GM12878 (cell line): ENCODE measurements around the gene GTF2F2. TPM values are rescaled to one million over a fixed set of nuclear protein-coding genes. Genes with fewer than 3 reads are reported as not detected.

Experiments used
- ATAC-seq: fragments of 200-7000 bp; cut with Tn5 transposase; 3 replicates; pipeline ENCODE4 v1.9.1; 2020; ENCODE audit warnings: mild to moderate bottlenecking, moderate library complexity
- Bru-seq: library from RNA; stranded (reverse); fragments of 400-500 nt; gene quantifications from one replicate; lab custom pipeline; 2021; lab: Mats Ljungman, UMichigan
- BruChase-seq, 2 experiments: library from RNA; stranded (reverse); fragments of 400-500 nt; gene quantifications; one replicate each; lab custom pipeline; 2021; lab: Mats Ljungman, UMichigan
- BruUV-seq: library from RNA; stranded (reverse); fragments of 400-500 nt; replicated peaks from 2 replicates; lab custom pipeline; 2021; lab: Mats Ljungman, UMichigan
- CTCF ChIA-PET: fragments of 300-600 bp; sonication (Branson Sonifier 250); formaldehyde crosslinking; extraction: SDS; loops from one replicate; lab custom pipeline; 2021; ENCODE audit warnings: inconsistent platforms; lab: Yijun Ruan, JAX
- POLR2A ChIA-PET: fragments of 350-600 bp; formaldehyde crosslinking; extraction: SDS; loops from one replicate; lab custom pipeline; 2021; ENCODE audit warnings: inconsistent platforms; lab: Charles Lee
- RAD21 ChIA-PET: fragments of 300-600 bp; sonication (Branson Sonifier 250); formaldehyde crosslinking; loops from one replicate; lab custom pipeline; 2023; ENCODE audit warnings: antibody characterized with exemption; ENCODE audit not compliant: unreplicated experiment; lab: Charles Lee
- SMC1A ChIA-PET: fragments of 300-600 bp; sonication (Branson Sonifier 250); formaldehyde crosslinking; loops from one replicate; lab custom pipeline; 2023; ENCODE audit not compliant: unreplicated experiment, uncharacterized antibody; lab: Charles Lee
- DNase-seq: peaks from one replicate; pipeline ENCODE4 v3.0.0-alpha.2; 2011; ENCODE audit warnings: low read depth, low spot score
- FAIRE-seq: peaks from 3 replicates; lab custom pipeline; 2011; peaks lifted over from hg19 to GRCh38; lab: Jason Lieb, UNC
- H2AFZ ChIP-seq: 2 replicates; pipeline ENCODE4 v1.6.0; 2011; ENCODE audit warnings: low read depth, low read length, control low read depth; ENCODE audit not compliant: control insufficient read depth
- H3K27ac ChIP-seq: 2 replicates; pipeline ENCODE4 v1.5.1; 2011; ENCODE audit warnings: control low read depth; ENCODE audit not compliant: control insufficient read depth, insufficient read depth
- H3K27me3 ChIP-seq, 2 experiments: replicated peaks in 1 of 2; 2 replicates each; pipeline versions ENCODE4 v1.6.0 to v1.6.1; 2011; ENCODE audit warnings: low read length in 1 of 2; ENCODE audit not compliant: control insufficient read depth in 2 of 2, insufficient read depth in 2 of 2
- H3K36me3 ChIP-seq, 2 experiments: 2 replicates each; pipeline ENCODE4 v1.5.1; 2011; ENCODE audit warnings: low read length in 1 of 2; ENCODE audit not compliant: control insufficient read depth in 2 of 2, insufficient read depth in 2 of 2
- H3K4me1 ChIP-seq: 2 replicates; pipeline ENCODE4 v1.6.1; 2011; ENCODE audit warnings: mild to moderate bottlenecking, low read length, moderate library complexity, mixed read lengths; ENCODE audit not compliant: control insufficient read depth, insufficient read depth
- H3K4me2 ChIP-seq: 2 replicates; pipeline ENCODE4 v1.6.0; 2011; ENCODE audit warnings: control low read depth; ENCODE audit not compliant: control insufficient read depth, insufficient read depth
- H3K4me3 ChIP-seq: fragments of 200-600 bp; sonication (generic); 2 replicates; pipeline ENCODE4 v1.5.1; 2016
- H3K79me2 ChIP-seq: 2 replicates; pipeline ENCODE4 v1.6.0; 2011; ENCODE audit warnings: low read length; ENCODE audit not compliant: control insufficient read depth, insufficient read depth
- H3K9ac ChIP-seq: 2 replicates; pipeline ENCODE4 v1.8.0; 2011; ENCODE audit warnings: low read length, control low read depth, mixed read lengths; ENCODE audit not compliant: control insufficient read depth, insufficient read depth
- H3K9me3 ChIP-seq: replicated peaks from 3 replicates; pipeline ENCODE4 v1.5.1; 2011; ENCODE audit warnings: mild to moderate bottlenecking, low read length; ENCODE audit not compliant: control insufficient read depth, insufficient read depth
- H4K20me1 ChIP-seq: 2 replicates; pipeline ENCODE4 v1.6.0; 2011; ENCODE audit not compliant: control insufficient read depth, insufficient read depth
- BACH1 ChIP-seq: fragments of 450-650 bp; IDR thresholded peaks from 2 replicates; pipeline ENCODE4 v1.6.1; 2017; ENCODE audit warnings: mild to moderate bottlenecking, borderline replicate concordance
- CEBPB ChIP-seq, 2 experiments: fragments of 150-350 bp in 1 of 2; IDR thresholded peaks; 2 replicates each; pipeline ENCODE4 v1.6.1; 2012 to 2014; ENCODE audit warnings: low read depth in 2 of 2, low read length in 2 of 2, borderline replicate concordance in 1 of 2, inconsistent platforms in 1 of 2
- ESRRA ChIP-seq: IDR thresholded peaks from 2 replicates; pipeline ENCODE4 v1.6.1; 2012; ENCODE audit warnings: mild to moderate bottlenecking, low read length, improper control_type of control experiment
- JUNB ChIP-seq: IDR thresholded peaks from 2 replicates; pipeline ENCODE4 v1.6.1; 2016; ENCODE audit warnings: antibody characterized with exemption, mild to moderate bottlenecking
- POLR2AphosphoS2 ChIP-seq: IDR thresholded peaks from 2 replicates; pipeline ENCODE4 v1.6.1; 2011; ENCODE audit warnings: low read depth, mild to moderate bottlenecking, low read length, improper control_type of control experiment, moderate library complexity
- RB1 ChIP-seq: fragments of 450-650 bp; formaldehyde crosslinking; IDR thresholded peaks from 2 replicates; pipeline ENCODE4 v1.6.1; 2017; ENCODE audit warnings: mild to moderate bottlenecking, borderline replicate concordance
- STAT3 ChIP-seq: IDR thresholded peaks from 2 replicates; pipeline ENCODE4 v1.6.1; 2011; ENCODE audit warnings: low read depth, low read length, improper control_type of control experiment
- TCF7 ChIP-seq: IDR thresholded peaks from 2 replicates; pipeline ENCODE4 v1.6.1; 2014; ENCODE audit warnings: antibody characterized with exemption, borderline replicate concordance
- ZBTB4 ChIP-seq: fragments of 450-650 bp; formaldehyde crosslinking; IDR thresholded peaks from 2 replicates; pipeline ENCODE4 v1.4.0; 2022; ENCODE audit warnings: mild to moderate bottlenecking, moderate library complexity
- WGBS: methylation state at CpG from one replicate; pipeline ENCODE4 v1.1.6; 2016; ENCODE audit warnings: low lambda C conversion rate; ENCODE audit not compliant: insufficient replicate concordance, insufficient coverage; ENCODE audit errors: missing lambda C conversion rate; 5-methylcytosine and 5-hydroxymethylcytosine counted together
- in situ Hi-C: fragments of 300-500 bp; cut with MboI; formaldehyde crosslinking; loops from 9 replicates; pipeline ENCODE4 v1.14.3; 2018; ENCODE audit warnings: mixed read lengths
- intact Hi-C: fragments of 100-400 bp; cut with micrococcal nuclease; formaldehyde crosslinking; loops from one replicate; pipeline ENCODE4 v1.14.2; 2022; ENCODE audit not compliant: unreplicated experiment
- long read RNA-seq, 2 experiments: library from polyadenylated mRNA; unstranded; transcript quantifications; one replicate each; pipeline ENCODE4 v2.0.0, GENCODE V29; 2019 to 2020
- polyA minus RNA-seq, 3 experiments: library from RNA; depleted of rRNA, polyadenylated mRNA; stranded (reverse); fragments of >200 nt; gene quantifications; 2 replicates each; pipeline ENCODE4 v1.2.3, GENCODE V29; 2011
- polyA plus RNA-seq, 11 experiments: library from polyadenylated mRNA; depleted of rRNA in 4 of 11; unstranded in 6 of 11; stranded (reverse) in 5 of 11; fragments of >200 nt; fragmentation: Nextera tagmentation in 4 of 11; fragmentation: Illumina TruSeq in 1 of 11; extraction: Ambion mirVana in 4 of 11; extraction: Trizol in 1 of 11; gene quantifications; 1 replicate in 1 of 11; 2 replicates in 10 of 11; pipeline versions ENCODE4 v1.2.1 to v1.2.3, GENCODE V29; 2011 to 2016; ENCODE audit warnings: inconsistent platforms in 2 of 11, missing spikeins in 2 of 11, low read depth in 1 of 11
- total RNA-seq, 4 experiments: library from RNA; depleted of rRNA in 3 of 4; stranded (reverse); fragments of >200 nt in 3 of 4; fragmentation: Illumina TruSeq in 1 of 4; extraction: Trizol in 1 of 4; gene quantifications; 2 replicates each; pipeline versions ENCODE4 v1.2.1 to v1.2.3, GENCODE V29; 2013 to 2021
- TF ChIP-seq, protein P1 (sequence below): fragments of 450-650 bp; IDR thresholded peaks from 2 replicates; pipeline ENCODE4 v1.6.1; 2018; ENCODE audit warnings: mild to moderate bottlenecking, low read depth, moderate library complexity; ENCODE audit not compliant: partially characterized antibody

The GTF2F2 gene
- 31.3 and 38.6 TPM in 2 replicates for total RNA-seq (2013; cell fraction: nucleolus; rRNA removed)
- total RNA-seq (2014; rRNA removed), result 20.2 and 22.8 TPM in 2 replicates
- total RNA-seq (2014; rRNA removed; fragmentation: Illumina TruSeq; extraction: Trizol), result 30.4 and 30.8 TPM in 2 replicates
- total RNA-seq (2021), result 19.6 and 22.1 TPM in 2 replicates
- 4.9 TPM for polyA plus RNA-seq (2011; ENCODE audit: low read depth)
- polyA plus RNA-seq (2011; rRNA removed), result 21.3 and 34.3 TPM in 2 replicates
- 7.9 and 9.5 TPM in 2 replicates for polyA plus RNA-seq (2011; cell fraction: cytosol; rRNA removed)
- polyA plus RNA-seq (2011; cell fraction: nucleus; rRNA removed), result 7.5 and 10.1 TPM in 2 replicates
- 8.8 and 13.6 TPM in 2 replicates for polyA plus RNA-seq (2012)
- 22.2 and 36.4 TPM in 2 replicates for polyA plus RNA-seq (2014; fragmentation: Illumina TruSeq; extraction: Trizol)
- 10 to 100 TPM; 14.5 to 23.3 TPM for polyA plus RNA-seq (2014; fragmentation: Nextera tagmentation; extraction: Ambion mirVana)
- 18.3 and 23.0 TPM in 2 replicates for polyA plus RNA-seq (2014; rRNA removed)
- polyA plus RNA-seq (2016; fragmentation: Nextera tagmentation; extraction: Ambion mirVana), result 10 to 100 TPM; 24.1 to 26.7 TPM
- 4.8 and 6.7 TPM in 2 replicates for polyA minus RNA-seq (2011; rRNA and poly(A)+ RNA removed)
- 4.9 and 6.7 TPM in 2 replicates for polyA minus RNA-seq (2011; cell fraction: cytosol; rRNA and poly(A)+ RNA removed)
- polyA minus RNA-seq (2011; cell fraction: nucleus; rRNA and poly(A)+ RNA removed), result 7.3 and 13.0 TPM in 2 replicates
- percentile 74 among the genes with signal in this experiment for Bru-seq, nascent RNA
- BruChase-seq, experiment 1, labeled RNA remaining after a 6-hour chase, result percentile 67 among the genes with signal in this experiment
- percentile 65 among the genes with signal in this experiment for BruChase-seq, experiment 2, labeled RNA remaining after a 2-hour chase
- long read RNA-seq, experiment 1, transcript GTF2F2-201 (8 exons, 2,239 nt), result major isoform, 18 of 30 reads
- long read RNA-seq, experiment 1, partial matches to known transcripts, result 10 of 30 reads
- long read RNA-seq, experiment 1, other reads (novel, unspliced or antisense), result 2 of 30 reads
- long read RNA-seq, experiment 2, transcript GTF2F2-201 (8 exons, 2,239 nt), result major isoform, 167 of 218 reads
- long read RNA-seq, experiment 2, partial matches to known transcripts, result 34 of 218 reads
- long read RNA-seq, experiment 2, other reads (novel, unspliced or antisense), result 17 of 218 reads

DNA sequence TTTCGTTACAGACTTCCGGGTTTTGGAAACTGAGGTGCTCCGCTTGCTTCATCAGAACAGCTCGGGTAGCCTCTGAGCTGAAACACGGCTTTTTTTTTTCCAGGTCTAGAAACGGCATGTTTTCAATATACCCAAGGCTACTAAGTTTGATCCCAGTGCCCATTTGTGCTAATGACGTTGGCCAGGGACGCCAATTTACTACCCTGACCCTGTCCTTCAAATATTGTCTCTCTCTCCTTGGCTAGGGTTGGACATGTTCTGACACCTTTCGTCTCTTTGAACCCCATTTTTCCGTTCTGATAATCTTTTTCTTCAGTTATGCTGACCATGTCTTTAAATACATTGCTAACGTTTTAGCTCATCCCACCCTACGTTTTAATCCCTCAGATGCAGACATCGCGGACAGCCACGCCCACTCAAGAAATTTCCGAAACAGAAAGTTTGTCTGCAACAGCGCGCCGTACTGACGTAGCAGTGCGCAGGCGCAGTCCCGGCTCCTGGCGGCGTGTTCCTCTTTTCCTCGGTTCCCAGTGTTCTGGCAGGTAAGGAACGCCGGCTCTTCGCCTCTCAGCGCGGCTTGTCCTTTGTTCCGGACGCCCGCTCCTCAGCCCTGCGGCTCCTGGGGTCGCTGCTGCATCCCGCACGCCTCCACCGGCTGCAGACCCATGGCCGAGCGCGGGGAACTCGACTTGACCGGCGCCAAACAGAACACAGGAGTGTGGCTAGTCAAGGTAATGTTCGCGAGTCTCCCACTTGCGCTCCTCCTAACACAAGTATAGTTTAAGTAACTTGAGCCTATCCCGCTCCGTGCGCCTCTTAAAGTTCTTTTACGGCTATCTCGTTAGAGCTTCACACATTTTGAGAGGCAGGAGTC lies at the start of gene GTF2F2:
TSS of gene GTF2F2 (plus strand) at position 520 of the 874 bp plus-strand sequence. CDS start at position 666, 146 bp downstream.
- Histone ChIP-seq H4K20me1 (no peaks in the 10 kb centered on the region), H3K4me3 (peak within 1 kb of the TSS; percentile 89), H3K27ac (peak within 1 kb of the TSS; percentile 83), H3K4me2 (peak within 1 kb of the TSS; percentile 88), H3K79me2 (peaks cover 31% of the 10 kb centered on the region), H3K36me3 (no peaks in the 10 kb centered on the region), H2AFZ (peak within 1 kb of the TSS; percentile 90), H3K4me1 (no peaks in the 10 kb centered on the region), H3K9ac (peak within 1 kb of the TSS; percentile 92), H3K27me3 (no peaks in the 10 kb centered on the region), H3K9me3 (no peaks in the 10 kb centered on the region)
- SMC1A ChIA-PET, result interaction anchor here (0.6 to 1.5 kb wide), 4 partner anchors 26 to 196 kb away, joined by 3 to 4 read pairs (median 3); no protein-coding TSS in a partner anchor
- RAD21 ChIA-PET, result interaction anchor here (0.9 to 1.2 kb wide), 4 partner anchors 11 to 161 kb away, joined by 3 to 5 read pairs (median 3); no protein-coding TSS in a partner anchor
- peak; percentile 87 for ATAC-seq
- POLR2A ChIA-PET, result interaction anchor here (0.6 to 1.5 kb wide), 3 partner anchors 17 to 631 kb away, joined by 3 to 4 read pairs (median 3); no protein-coding TSS in a partner anchor
- under 1% methylated on average over 53 of the region's 53 CpGs for WGBS
- intact Hi-C loops (loop anchor here (5.0 kb wide), 1 partner anchor 73 kb away; no protein-coding TSS in a partner anchor), in situ Hi-C loops (loop anchor here (5.0 kb wide), 1 partner anchor 52 kb away; no protein-coding TSS in a partner anchor)
- TSS peak; percentile 97 for BruUV-seq
- peak; percentile 94 for FAIRE-seq
- peak; percentile 72 for DNase-seq
- CTCF ChIA-PET, result interaction anchor here (0.6 to 1.8 kb wide), 5 partner anchors 11 to 219 kb away, joined by 3 to 7 read pairs (median 4); no protein-coding TSS in a partner anchor
- TF ChIP-seq CEBPB (IDR thresholded peaks at IDR 0.05; ENCODE audit: borderline replicate concordance in 1 of 2, low read depth in 2 of 2, low read length in 2 of 2) (no peak), ESRRA (no peak), ZBTB4 (CRISPR knock-in tag) (no peak), STAT3 (no peak), POLR2AphosphoS2 (0 out of 2 replicates have a peak, but pooled peaks have one; percentile 42), RB1 (peak; percentile 53; the same call in 1 of the 2 replicates), TCF7 (no peak), JUNB (no peak), BACH1 (no peak)
- TF ChIP-seq, protein P1, sequence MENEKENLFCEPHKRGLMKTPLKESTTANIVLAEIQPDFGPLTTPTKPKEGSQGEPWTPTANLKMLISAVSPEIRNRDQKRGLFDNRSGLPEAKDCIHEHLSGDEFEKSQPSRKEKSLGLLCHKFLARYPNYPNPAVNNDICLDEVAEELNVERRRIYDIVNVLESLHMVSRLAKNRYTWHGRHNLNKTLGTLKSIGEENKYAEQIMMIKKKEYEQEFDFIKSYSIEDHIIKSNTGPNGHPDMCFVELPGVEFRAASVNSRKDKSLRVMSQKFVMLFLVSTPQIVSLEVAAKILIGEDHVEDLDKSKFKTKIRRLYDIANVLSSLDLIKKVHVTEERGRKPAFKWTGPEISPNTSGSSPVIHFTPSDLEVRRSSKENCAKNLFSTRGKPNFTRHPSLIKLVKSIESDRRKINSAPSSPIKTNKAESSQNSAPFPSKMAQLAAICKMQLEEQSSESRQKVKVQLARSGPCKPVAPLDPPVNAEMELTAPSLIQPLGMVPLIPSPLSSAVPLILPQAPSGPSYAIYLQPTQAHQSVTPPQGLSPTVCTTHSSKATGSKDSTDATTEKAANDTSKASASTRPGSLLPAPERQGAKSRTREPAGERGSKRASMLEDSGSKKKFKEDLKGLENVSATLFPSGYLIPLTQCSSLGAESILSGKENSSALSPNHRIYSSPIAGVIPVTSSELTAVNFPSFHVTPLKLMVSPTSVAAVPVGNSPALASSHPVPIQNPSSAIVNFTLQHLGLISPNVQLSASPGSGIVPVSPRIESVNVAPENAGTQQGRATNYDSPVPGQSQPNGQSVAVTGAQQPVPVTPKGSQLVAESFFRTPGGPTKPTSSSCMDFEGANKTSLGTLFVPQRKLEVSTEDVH, result no peak
